Measurements from ENCODE around the gene ARF5.

The ARF5 gene

GRCh38 chr7:127589896-127590295 lies 1.7 kb downstream of the ARF5 start:
- no peak for DNase-seq

- DNase-seq, result no peak
These were observed 3.0 kb downstream of the ARF5 start for GRCh38 chr7:127591189-127591588.

- DNase-seq, result no peak
These were observed 3.4 kb downstream of the ARF5 start for GRCh38 chr7:127591591-127591990.

- no peak for DNase-seq
These were observed 4.3 kb downstream of the ARF5 start for GRCh38 chr7:127592550-127592949.

- DNase-seq, result no peak
These were observed 6.3 kb downstream of the ARF5 start for GRCh38 chr7:127594490-127594889.

GRCh38 chr7:127595737-127596136 lies 7.5 kb downstream of the ARF5 start:
- no peak for DNase-seq

- no peak for DNase-seq
These were observed 10.1 kb downstream of the ARF5 start for GRCh38 chr7:127598318-127598717.

- DNase-seq, result no peak
These were observed 12.7 kb downstream of the ARF5 start for GRCh38 chr7:127600885-127601284.

- no peak for DNase-seq
These were observed 20.2 kb downstream of the ARF5 start for GRCh38 chr7:127608446-127608845.

GRCh38 chr7:127609297-127609696 lies 21.1 kb downstream of the ARF5 start:
- no peak for DNase-seq

- DNase-seq, result no peak
These were observed 24.1 kb downstream of the ARF5 start for GRCh38 chr7:127612263-127612662.

GRCh38 chr7:127616724-127617123 lies 28.5 kb downstream of the ARF5 start:
- no peak for DNase-seq

GRCh38 chr7:127618042-127618441 lies 29.8 kb downstream of the ARF5 start, which contains the start of gene PAX4:
PAX4 (minus strand) TSS chr7:127618142; CDS start chr7:127615928, 2,214 bp downstream.
- no peak for DNase-seq

GRCh38 chr7:127618775-127619174 lies 30.6 kb downstream of the ARF5 start:
- DNase-seq, result no peak

- no peak for DNase-seq
These were observed 31.6 kb downstream of the ARF5 start for GRCh38 chr7:127619681-127620405.

GRCh38 chr7:127620406-127621233 lies 32.4 kb downstream of the ARF5 start:
- DNase-seq, result no peak

GRCh38 chr7:127625331-127625730 lies 37.1 kb downstream of the ARF5 start:
- no peak for DNase-seq

- DNase-seq, result no peak
These were observed 40.2 kb downstream of the ARF5 start for GRCh38 chr7:127628445-127628844.

- peak; percentile 32 for DNase-seq
These were observed 41.1 kb downstream of the ARF5 start for GRCh38 chr7:127629268-127629854.

- DNase-seq, result no peak
These were observed 44.2 kb downstream of the ARF5 start for GRCh38 chr7:127632276-127632910.

- DNase-seq, result no peak
These were observed 47.6 kb downstream of the ARF5 start for GRCh38 chr7:127635659-127636285.

GRCh38 chr7:127638197-127638596 lies 50.0 kb downstream of the ARF5 start:
- DNase-seq, result no peak
